Coronary artery (tissue), 2 donors: ENCODE data around the gene LAMB4.

Source experiments
- DNase-seq: peaks from one replicate; pipeline ENCODE4 v3.0.0-alpha.2; 2017; ENCODE audit warnings: low spot score
- H3K27ac ChIP-seq, 2 donors: fragments of 200-600 bp; sonication (generic); one replicate each; pipeline ENCODE4 v1.5.1; 2016 to 2019
- H3K4me3 ChIP-seq: fragments of 200-600 bp; sonication (generic); 2 replicates; pipeline ENCODE4 v1.5.1; 2016; ENCODE audit warnings: mild to moderate bottlenecking, moderate library complexity
- CTCF ChIP-seq: fragments of 200-600 bp; sonication (generic); IDR thresholded peaks from one replicate; pipeline ENCODE4 v1.5.1; 2019; ENCODE audit warnings: antibody characterized with exemption

The LAMB4 gene

DNA sequence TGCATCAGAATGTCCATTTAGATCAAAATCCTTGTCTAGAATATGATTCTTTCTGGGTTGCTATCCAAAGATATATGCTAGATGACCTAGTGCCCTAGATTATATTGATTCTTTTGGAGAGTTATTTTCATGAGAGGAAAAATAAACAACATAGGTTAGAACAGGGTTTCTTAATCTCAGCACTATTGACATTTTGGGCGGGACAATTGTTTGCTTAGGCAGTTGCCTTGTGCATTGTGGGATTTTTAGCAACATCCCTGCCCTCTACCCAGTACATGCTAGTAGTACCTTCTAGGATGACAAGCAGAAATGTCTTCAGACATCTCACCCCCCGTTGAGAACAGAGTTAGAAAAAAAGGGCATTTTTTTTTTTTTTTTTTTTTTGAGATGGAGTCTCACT lies 102.0 kb downstream of the LAMB4 start:
- Histone ChIP-seq H3K4me3 (no peak overlapping the region), H3K27ac (no peak overlapping the region)
- TF ChIP-seq CTCF: no peak
- no peak for DNase-seq

DNA sequence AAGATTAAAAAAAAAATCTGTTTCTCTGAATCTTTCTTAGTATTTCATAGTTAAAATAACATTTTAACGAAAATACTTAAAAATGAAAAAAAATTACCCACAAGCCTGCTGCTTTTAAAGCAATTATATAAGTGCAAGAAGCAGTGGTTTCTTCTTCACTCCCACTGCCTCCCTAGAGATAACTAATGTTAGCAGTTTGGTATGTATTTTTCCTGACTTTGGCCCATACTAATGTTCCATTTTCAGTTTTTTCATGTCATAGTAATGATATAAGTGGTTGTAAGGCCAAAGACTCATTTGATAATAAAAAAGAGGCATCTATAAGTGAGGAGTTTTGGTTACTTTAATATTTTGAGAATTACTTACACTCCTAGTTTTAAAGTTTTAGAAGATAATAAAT lies 102.9 kb downstream of the LAMB4 start:
- H3K4me3 ChIP-seq: no peak overlapping the region
- no peak for TF ChIP-seq CTCF
- no peak for DNase-seq
- H3K27ac ChIP-seq: peak overlapping the region in 1 of 2 donors; percentile 14

DNA sequence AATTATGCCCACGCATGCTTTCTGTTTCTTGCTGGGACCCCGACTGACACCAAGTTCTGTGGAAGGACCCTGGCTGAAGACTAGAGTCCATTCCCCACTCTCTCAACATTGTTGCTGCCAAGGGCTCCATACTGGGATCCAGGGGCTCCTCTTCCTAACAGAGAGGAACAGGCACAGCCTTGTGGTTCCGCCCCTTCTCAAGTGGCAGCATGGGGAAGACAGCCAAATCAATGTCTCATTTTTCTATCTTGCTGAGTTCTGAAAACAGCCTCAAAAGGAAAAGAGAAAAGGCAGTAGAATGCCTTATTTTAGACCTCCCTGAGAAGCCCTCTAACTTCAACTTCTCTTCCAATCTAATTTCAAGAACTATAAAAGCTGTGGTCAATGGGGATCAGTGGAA lies 103.5 kb downstream of the LAMB4 start:
- no peak for DNase-seq
- no peak overlapping the region for H3K4me3 ChIP-seq
- no peak for TF ChIP-seq CTCF
- peak overlapping the region in 1 of 2 donors; percentile 14 for H3K27ac ChIP-seq

- no peak for TF ChIP-seq CTCF
- Histone ChIP-seq H3K4me3 (no peak overlapping the region), H3K27ac (peak overlapping the region in 1 of 2 donors; percentile 14)
- no peak for DNase-seq
Measured at GRCh38 chr7:108026116-108026515, 104.0 kb downstream of the LAMB4 start.

DNA sequence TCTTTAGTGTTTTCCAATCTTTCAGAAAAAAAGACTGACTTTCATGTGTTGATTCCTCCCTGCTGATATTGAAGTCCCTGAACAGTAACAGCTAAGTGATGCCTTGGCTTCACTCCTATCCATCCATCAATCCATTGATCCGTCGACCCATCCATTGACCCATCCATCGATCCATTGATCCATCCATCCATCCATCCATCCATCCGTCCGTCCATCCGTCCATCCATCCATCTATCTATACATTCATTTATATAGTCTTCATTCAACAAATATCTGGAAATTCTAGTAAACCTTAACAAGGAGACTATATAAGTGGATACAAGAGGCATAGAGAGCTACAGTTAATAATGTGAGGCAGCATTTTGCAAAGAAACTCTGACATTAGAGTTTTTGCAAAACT lies 105.6 kb downstream of the LAMB4 start:
- no peak for TF ChIP-seq CTCF
- Histone ChIP-seq H3K27ac (no peak overlapping the region), H3K4me3 (no peak overlapping the region)
- no peak for DNase-seq

GRCh38 chr7:108020585-108020984 lies 109.6 kb downstream of the LAMB4 start:
- Histone ChIP-seq H3K27ac (no peak overlapping the region), H3K4me3 (no peak overlapping the region)
- no peak for DNase-seq
- TF ChIP-seq CTCF: no peak

DNA sequence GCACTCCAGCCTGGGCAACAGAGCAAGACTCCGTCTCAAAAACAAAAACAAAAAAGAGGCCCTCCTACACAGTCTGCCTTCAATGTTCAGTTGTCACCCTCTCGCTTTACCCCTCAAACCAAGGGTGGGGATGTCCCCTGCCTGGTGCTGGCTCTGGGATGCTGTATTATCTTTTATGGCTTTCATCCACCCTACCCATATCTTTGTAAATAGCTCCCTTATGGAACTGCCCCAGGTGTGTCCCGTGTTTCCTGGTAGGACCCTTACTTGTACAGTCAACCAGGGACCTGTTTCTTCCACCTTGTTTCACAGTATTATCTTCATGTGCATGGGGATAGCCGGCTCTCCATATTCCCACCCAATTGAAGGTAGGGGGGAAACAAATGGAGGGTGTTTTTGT lies 111.5 kb downstream of the LAMB4 start:
- Histone ChIP-seq H3K27ac (no peak overlapping the region), H3K4me3 (no peak overlapping the region)
- TF ChIP-seq CTCF: no peak
- no peak for DNase-seq
